GM10266 (cell line): Measurements from ENCODE around the gene ARID5B.

Experiments used
- DNase-seq: peaks from one replicate; pipeline ENCODE4 v3.0.0; 2012; ENCODE audit errors: extremely low spot score
- TF ChIP-seq, protein P1 (sequence below): IDR thresholded peaks from 2 replicates; pipeline ENCODE4 v1.5.1; 2012; ENCODE audit warnings: mild to moderate bottlenecking, low read depth; ENCODE audit not compliant: control insufficient read depth, insufficient read depth; ENCODE audit errors: missing control alignments

ARID5B gene

DNA sequence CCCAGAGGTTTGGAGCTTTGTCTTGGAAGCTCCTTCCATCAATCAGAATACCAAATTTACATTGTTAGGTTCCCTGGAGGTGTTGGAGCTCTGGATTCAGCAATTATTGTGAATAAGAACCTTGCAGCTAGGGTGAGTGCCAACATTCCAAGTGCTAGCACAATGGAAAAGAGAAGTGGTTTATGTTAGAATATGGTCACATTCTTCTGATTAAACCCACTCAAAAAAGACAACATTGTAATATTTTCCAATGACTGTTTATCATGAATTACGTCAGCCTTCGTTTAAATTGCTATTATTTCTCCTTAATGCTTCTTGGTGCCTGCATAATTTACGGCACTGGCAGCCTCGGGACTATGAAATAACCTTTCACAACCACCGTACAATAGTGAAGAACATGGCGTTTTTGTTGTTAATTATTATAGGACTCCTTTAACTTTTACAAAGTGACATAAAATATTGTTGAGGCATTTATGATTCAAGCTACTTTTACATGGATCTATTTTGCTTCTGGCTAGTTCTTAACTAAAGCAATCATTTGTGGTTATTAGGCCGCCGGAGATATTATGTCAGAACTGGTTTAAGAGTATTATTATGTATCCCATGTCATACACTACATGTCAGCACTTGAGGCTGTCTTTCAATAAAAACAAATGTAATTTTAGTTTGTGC is 117.7 kb downstream of the ARID5B start:
- DNase-seq: no peak
- TF ChIP-seq, protein P1, sequence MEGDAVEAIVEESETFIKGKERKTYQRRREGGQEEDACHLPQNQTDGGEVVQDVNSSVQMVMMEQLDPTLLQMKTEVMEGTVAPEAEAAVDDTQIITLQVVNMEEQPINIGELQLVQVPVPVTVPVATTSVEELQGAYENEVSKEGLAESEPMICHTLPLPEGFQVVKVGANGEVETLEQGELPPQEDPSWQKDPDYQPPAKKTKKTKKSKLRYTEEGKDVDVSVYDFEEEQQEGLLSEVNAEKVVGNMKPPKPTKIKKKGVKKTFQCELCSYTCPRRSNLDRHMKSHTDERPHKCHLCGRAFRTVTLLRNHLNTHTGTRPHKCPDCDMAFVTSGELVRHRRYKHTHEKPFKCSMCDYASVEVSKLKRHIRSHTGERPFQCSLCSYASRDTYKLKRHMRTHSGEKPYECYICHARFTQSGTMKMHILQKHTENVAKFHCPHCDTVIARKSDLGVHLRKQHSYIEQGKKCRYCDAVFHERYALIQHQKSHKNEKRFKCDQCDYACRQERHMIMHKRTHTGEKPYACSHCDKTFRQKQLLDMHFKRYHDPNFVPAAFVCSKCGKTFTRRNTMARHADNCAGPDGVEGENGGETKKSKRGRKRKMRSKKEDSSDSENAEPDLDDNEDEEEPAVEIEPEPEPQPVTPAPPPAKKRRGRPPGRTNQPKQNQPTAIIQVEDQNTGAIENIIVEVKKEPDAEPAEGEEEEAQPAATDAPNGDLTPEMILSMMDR: no peak

DNA sequence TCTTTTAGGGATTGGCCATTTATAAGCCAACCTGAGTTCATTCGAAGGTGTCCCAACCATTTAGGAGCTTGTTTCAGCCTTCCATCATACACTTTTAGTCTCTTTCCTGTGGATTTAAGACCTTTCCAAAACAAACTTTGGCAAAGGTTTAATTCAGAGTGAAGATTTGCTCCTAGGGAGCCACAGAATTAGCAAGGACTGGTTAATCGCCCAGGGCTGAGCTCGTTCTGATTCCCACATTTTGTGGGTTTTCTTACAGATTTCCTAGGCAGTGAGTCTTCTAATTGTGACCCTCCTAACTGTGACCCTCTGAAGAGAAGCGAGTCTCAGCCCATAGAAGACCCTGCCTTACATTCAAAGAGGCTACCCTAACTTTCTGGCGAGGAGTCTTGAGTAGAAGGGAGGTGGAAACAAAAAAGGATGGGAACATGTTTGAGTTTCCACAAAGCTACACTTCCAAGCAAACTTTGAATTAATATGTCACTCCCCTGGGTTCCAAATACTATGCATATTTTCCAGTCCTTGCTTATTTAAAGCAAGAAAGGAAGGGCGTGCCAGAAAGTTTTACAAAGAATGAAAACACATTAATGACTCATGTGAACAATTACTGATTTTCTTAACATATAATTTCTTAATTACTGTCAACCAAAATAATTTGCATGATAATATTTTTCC is 118.3 kb downstream of the ARID5B start:
- DNase-seq: no peak
- TF ChIP-seq, protein P1: no peak

DNA sequence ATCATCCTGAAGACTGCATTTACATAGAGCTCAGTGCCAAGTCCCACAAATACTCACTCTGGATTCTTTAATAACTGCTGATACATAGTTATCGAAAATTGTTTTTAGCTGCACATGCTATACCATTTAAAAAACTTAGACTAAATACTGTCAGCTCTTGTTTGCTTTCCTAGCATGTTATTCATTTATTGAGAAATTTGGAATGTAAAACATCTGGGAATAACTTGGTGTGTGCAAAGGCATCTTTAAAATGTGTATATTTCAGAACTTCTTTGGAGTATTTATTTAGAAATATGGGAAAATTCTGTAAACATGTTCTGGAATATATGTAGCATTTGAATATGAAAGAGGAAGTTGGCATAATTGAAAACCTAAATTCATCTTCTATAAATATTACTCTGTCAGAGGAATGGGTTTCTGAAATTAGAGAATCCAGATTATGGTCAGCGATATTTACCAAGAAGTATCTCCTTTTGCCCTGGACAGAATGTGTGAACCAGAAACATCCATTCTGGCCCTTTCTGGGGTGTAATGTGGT is 119.7 kb downstream of the ARID5B start:
- TF ChIP-seq, protein P1: no peak
- DNase-seq: no peak

DNA sequence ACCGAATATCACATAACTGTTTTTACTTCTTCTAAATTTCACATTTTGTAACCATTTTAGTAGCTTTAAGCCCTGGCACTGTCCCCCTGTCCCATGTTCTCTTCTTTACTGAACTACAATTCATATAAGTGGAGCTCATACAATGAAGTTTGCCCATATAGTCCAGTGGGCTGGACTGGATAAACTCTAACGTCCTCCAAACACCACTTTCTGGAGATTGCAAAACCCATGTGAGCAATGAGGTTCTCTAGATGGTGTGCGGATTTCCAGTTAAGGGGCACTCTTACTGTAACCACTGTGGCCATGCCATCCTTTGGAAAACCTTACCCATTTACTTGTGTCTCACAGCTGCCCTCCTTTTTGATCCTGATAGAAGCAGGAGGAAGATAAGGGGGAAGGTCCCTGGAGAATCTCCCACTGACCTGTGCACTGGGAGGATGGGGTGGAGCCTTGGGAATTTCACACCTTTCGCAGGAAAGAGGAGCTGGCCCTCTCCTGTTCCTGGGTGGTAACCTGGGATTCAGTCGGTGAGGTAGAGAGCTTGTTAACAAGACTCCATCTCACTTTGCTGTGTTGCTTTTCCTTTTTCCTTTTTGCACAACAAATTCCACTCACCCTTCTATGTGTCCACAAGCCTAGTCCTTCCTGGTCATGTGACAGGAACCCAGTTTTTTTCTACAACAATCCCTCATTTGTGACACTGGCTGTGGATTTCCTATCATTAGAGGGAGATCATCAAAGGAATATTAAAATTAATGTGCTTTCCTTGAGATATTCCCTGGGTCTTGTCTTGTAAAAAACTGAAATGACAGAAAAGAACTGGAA is 120.7 kb downstream of the ARID5B start:
- DNase-seq: no peak
- TF ChIP-seq, protein P1: no peak

DNA sequence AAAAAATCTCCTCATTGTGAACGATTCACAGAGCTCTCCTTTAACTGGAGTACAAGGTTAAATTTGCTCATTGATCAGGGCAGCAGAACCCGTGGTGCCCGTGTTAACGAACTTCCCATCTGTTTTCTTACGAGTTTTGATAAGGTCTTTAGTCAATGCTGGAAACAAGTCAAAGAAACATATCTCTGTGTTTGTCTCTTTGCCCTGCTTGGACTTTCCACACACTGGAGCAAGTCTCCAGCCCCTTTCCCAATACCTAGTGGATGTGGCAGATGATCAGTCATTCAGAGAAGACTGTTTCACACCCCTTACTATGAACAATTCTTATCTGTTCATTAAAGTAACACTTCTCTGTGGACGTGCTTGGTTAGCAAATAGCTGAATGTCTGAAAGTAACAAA is 121.3 kb downstream of the ARID5B start:
- TF ChIP-seq, protein P1: no peak
- DNase-seq: no peak

DNA sequence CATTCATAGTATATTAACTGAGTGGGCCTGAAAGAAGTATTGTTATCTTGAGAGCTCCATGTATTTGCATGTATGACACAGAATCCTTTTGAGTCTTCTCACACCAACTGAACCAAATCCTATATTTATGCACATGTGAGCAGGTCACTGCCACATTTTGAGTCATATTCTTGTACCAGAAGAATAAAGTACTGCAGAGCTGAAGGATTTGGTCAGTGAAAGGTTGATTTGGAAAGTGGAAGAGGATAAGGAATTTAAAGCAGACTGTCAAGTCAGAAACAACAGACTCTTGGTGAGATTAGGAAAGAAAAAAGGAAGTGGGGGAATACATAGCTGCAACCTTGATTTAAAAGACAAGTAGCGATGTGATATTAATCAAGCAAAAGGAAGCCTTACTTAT is 121.8 kb downstream of the ARID5B start:
- TF ChIP-seq, protein P1: no peak
- DNase-seq: no peak
